HTERT RPE-1 (cell line): Measurements from ENCODE around the gene PTPRU.

ENCODE experiments used
- in situ Hi-C: fragments of 300-500 bp; cut with MboI; formaldehyde crosslinking; loops from 4 replicates; pipeline ENCODE4 v1.14.3; 2020; ENCODE audit warnings: low sequenced_read_pairs

Gene PTPRU

GRCh38 chr1:29235955-29236711 lies at the start of gene PTPRU:
TSS of gene PTPRU (plus strand) at chr1:29236522. CDS start at chr1:29236645, 123 bp downstream.
- in situ Hi-C loops: no loop called here

GRCh38 chr1:29186707-29187106 lies 49.6 kb upstream of the PTPRU start:
- in situ Hi-C loops: loop anchor here (25.0 kb wide), 1 partner anchor 299 kb away; no protein-coding TSS in a partner anchor

- in situ Hi-C loops: loop anchor here (25.0 kb wide), 1 partner anchor 303 kb away; no protein-coding TSS in a partner anchor
These were observed 45.6 kb upstream of the PTPRU start for GRCh38 chr1:29190718-29191117.

- in situ Hi-C loops: loop anchor here (25.0 kb wide), 1 partner anchor 307 kb away; no protein-coding TSS in a partner anchor
These were observed 42.4 kb upstream of the PTPRU start for GRCh38 chr1:29193879-29194455.

- in situ Hi-C loops: loop anchor here (25.0 kb wide), 1 partner anchor 309 kb away; no protein-coding TSS in a partner anchor
These were observed 40.4 kb upstream of the PTPRU start for GRCh38 chr1:29195881-29196291.

- in situ Hi-C loops: loop anchor here (25.0 kb wide), 1 partner anchor 310 kb away; no protein-coding TSS in a partner anchor
These were observed 39.3 kb upstream of the PTPRU start for GRCh38 chr1:29196863-29197589.

- in situ Hi-C loops: loop anchor here (25.0 kb wide), 1 partner anchor 310 kb away; no protein-coding TSS in a partner anchor
These were observed 38.8 kb upstream of the PTPRU start for GRCh38 chr1:29197590-29197924.

GRCh38 chr1:29197993-29198392 lies 38.3 kb upstream of the PTPRU start:
- in situ Hi-C loops: loop anchor here (25.0 kb wide), 1 partner anchor 311 kb away; no protein-coding TSS in a partner anchor

GRCh38 chr1:29200906-29201594 lies 35.3 kb upstream of the PTPRU start:
- in situ Hi-C loops: no loop called here

- in situ Hi-C loops: no loop called here
These were observed 34.7 kb upstream of the PTPRU start for GRCh38 chr1:29201595-29202051.

GRCh38 chr1:29202053-29202452 lies 34.3 kb upstream of the PTPRU start:
- in situ Hi-C loops: no loop called here

GRCh38 chr1:29202584-29203340 lies 33.6 kb upstream of the PTPRU start:
- in situ Hi-C loops: no loop called here

GRCh38 chr1:29208442-29208841 lies 27.9 kb upstream of the PTPRU start:
- in situ Hi-C loops: no loop called here

- in situ Hi-C loops: no loop called here
These were observed 27.1 kb upstream of the PTPRU start for GRCh38 chr1:29209173-29209572.

- in situ Hi-C loops: no loop called here
These were observed 25.8 kb upstream of the PTPRU start for GRCh38 chr1:29210278-29211085.

- in situ Hi-C loops: no loop called here
These were observed 25.0 kb upstream of the PTPRU start for GRCh38 chr1:29211086-29212030.

GRCh38 chr1:29213055-29213454 lies 23.3 kb upstream of the PTPRU start:
- in situ Hi-C loops: no loop called here

GRCh38 chr1:29217633-29218032 lies 18.7 kb upstream of the PTPRU start:
- in situ Hi-C loops: no loop called here
